Heart left ventricle (tissue), 16 donors: ENCODE measurements around the gene FLCN. TPM values are rescaled to one million over a fixed set of nuclear protein-coding genes. Genes with fewer than 3 reads are reported as not detected.

Experiments used
- ATAC-seq, 4 donors: fragments of 200-7000 bp; cut with Tn5 transposase; one replicate each; pipeline ENCODE4 v1.9.1; 2020 to 2022; ENCODE audit warnings: moderate library complexity in 4 of 4, mild to moderate bottlenecking in 3 of 4, moderate number of reproducible peaks in 1 of 4
- DNase-seq, 5 donors: peaks; one replicate each; pipeline ENCODE4 v3.0.0-alpha.2; 2020
- H3K27ac ChIP-seq, 12 donors: fragments of 200-600 bp; sonication (generic) in 4 of 12; one replicate each; pipeline versions ENCODE4 v1.5.0 to v1.8.0; 2016 to 2022; ENCODE audit warnings: mild to moderate bottlenecking in 2 of 12
- H3K27me3 ChIP-seq, 9 donors: fragments of 200-600 bp; sonication (generic) in 2 of 9; one replicate each; pipeline versions ENCODE4 v1.5.1 to v1.8.0; 2016 to 2022; ENCODE audit warnings: mild to moderate bottlenecking in 3 of 9
- H3K36me3 ChIP-seq, 9 donors: fragments of 200-600 bp; sonication (generic) in 2 of 9; one replicate each; pipeline versions ENCODE4 v1.5.0 to v1.8.0; 2018 to 2022; ENCODE audit warnings: mild to moderate bottlenecking in 2 of 9
- H3K4me1 ChIP-seq, 12 donors: fragments of 200-600 bp; sonication (generic) in 4 of 12; one replicate each; pipeline versions ENCODE4 v1.5.0 to v1.8.0; 2016 to 2022; ENCODE audit warnings: mild to moderate bottlenecking in 3 of 12
- H3K4me3 ChIP-seq, 12 donors: fragments of 200-600 bp; sonication (generic) in 4 of 12; one replicate each; pipeline versions ENCODE4 v1.5.0 to v1.8.0; 2017 to 2022; ENCODE audit warnings: mild to moderate bottlenecking in 9 of 12, moderate library complexity in 4 of 12
- H3K9me3 ChIP-seq, 12 donors: fragments of 200-600 bp; sonication (generic) in 4 of 12; one replicate each; pipeline versions ENCODE4 v1.5.0 to v1.8.0; 2016 to 2022; ENCODE audit warnings: mild to moderate bottlenecking in 1 of 12
- POLR2A ChIP-seq, 2 donors: fragments of 450-650 bp; IDR thresholded peaks; one replicate each; pipeline ENCODE4 v1.6.1; 2017; ENCODE audit warnings: antibody characterized with exemption in 2 of 2, mild to moderate bottlenecking in 2 of 2, moderate library complexity in 2 of 2
- WGBS, 4 donors: extraction: QIAGEN DNeasy Blood & Tissue Kit in 2 of 4; methylation state at CpG; one replicate each; pipeline versions ENCODE4 v1.1.5 to v1.1.7; 2013 to 2018; 5-methylcytosine and 5-hydroxymethylcytosine counted together
- intact Hi-C, 10 donors: fragments of 100-400 bp; cut with DNase I; formaldehyde crosslinking; loops; one replicate each; pipeline versions ENCODE4 v1.11.1 to v1.14.2; 2022
- polyA plus RNA-seq, 2 donors: library from polyadenylated mRNA; stranded (reverse); fragments of 200-250 nt; gene quantifications; one replicate each; pipeline ENCODE4 v1.2.3, GENCODE V29; 2013
- total RNA-seq, 9 donors: library from RNA; depleted of rRNA in 2 of 9; stranded (reverse); fragments of >200 nt in 2 of 9; fragmentation: NEBNext Ultra II Directional in 3 of 9; extraction: Animal tissue kit (Norgen Biotek cat#: 25700) in 3 of 9; gene quantifications; one replicate each; pipeline versions ENCODE4 v1.1.0 to v1.2.4, GENCODE V29; 2016 to 2023
- TF ChIP-seq, protein P1 (sequence below), 12 donors: fragments of 200-600 bp; sonication (generic) in 4 of 12; IDR thresholded peaks; one replicate each; pipeline versions ENCODE4 v1.5.0 to v1.8.0; 2018 to 2022; ENCODE audit warnings: antibody characterized with exemption in 12 of 12, mild to moderate bottlenecking in 5 of 12
- donor health status: ischemic (EF 13 %, LVEDD 7.1; RV severe dilation, severe dysfunction).
- donor health status: healthy with polysubstance abuse.
- donor health status: DM: no; HTN: yes; CAD: no.
- donor health status: DM: no; HTN: no; CAD: no.
- donor health status: ischemic (EF 25% LVEDD 6.9; RV normal size, moderate dysfunction).
- donor health status: ischemic (EF 25% LVEDD 5.7; RV mildly dilated, moderate dysfunction).
- donor health status: healthy.
- donor health status: DM: yes; HTN: yes; CAD: no.
- donor health status: ischemic (EF 35%, LVEDD 5.7; RV mildly dilated, moderate dysfunction).
- donor health status: nonischemic (EF 11% LVEDD 7.7; RV severe dilation, severe dysfunction).
- donor health status: DM: yes; HTN: yes; CAD: no.
- donor health status: PGD.
- donor health status: ischemic (EF 29% LVEDD 5.4; RV normal size, mild dysfunction).
- donor health status: nonischemic (EF 23%, LVEDD 6.1; RV moderate dilation, normal function).

The FLCN gene
- total and polyA plus RNA-seq, 11 donors: 21.1 to 120 (median 32.6) TPM

DNA sequence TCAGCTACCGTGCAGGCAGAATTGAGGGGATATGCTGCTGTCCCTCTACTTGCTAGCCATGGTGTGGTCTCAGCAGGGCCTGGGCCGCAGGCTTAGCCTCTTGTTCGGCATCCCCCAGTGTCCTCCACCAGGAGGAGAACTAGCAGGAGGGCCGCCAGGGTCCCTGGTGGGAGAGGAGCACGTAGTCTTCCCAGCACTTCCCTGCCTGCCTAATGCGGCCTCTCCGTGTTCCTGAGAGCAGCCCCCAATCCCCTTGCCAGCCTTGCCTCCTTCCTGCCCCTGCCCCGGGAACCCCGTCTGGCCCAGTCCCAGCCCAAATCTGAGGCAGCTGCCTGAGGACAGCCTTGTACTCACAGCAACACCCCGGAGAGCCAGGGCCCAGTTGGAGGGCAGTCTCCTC lies 69.0 kb downstream of the FLCN start:
- WGBS, 4 donors: 83 to 95% (median 91%) methylated on average over 8 to 10 of the region's 10 CpGs
- Histone ChIP-seq H3K27me3 (no peaks in the 10 kb centered on the region), H3K27ac (no peak overlapping the region), H3K4me3 (no peak overlapping the region), H3K36me3 (peaks cover 5 to 98% (median 84%) of the 10 kb centered on the region in 9 donors), H3K9me3 (no peaks in the 10 kb centered on the region), H3K4me1 (peaks cover 0 to 25% (median 18%) of the 10 kb centered on the region in 12 donors)
- peak in 1 of 5 donors; percentile 42 for DNase-seq
- ATAC-seq: no peak
- intact Hi-C loops: no loop called here
- TF ChIP-seq, protein P1, sequence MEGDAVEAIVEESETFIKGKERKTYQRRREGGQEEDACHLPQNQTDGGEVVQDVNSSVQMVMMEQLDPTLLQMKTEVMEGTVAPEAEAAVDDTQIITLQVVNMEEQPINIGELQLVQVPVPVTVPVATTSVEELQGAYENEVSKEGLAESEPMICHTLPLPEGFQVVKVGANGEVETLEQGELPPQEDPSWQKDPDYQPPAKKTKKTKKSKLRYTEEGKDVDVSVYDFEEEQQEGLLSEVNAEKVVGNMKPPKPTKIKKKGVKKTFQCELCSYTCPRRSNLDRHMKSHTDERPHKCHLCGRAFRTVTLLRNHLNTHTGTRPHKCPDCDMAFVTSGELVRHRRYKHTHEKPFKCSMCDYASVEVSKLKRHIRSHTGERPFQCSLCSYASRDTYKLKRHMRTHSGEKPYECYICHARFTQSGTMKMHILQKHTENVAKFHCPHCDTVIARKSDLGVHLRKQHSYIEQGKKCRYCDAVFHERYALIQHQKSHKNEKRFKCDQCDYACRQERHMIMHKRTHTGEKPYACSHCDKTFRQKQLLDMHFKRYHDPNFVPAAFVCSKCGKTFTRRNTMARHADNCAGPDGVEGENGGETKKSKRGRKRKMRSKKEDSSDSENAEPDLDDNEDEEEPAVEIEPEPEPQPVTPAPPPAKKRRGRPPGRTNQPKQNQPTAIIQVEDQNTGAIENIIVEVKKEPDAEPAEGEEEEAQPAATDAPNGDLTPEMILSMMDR (IDR thresholded peaks at IDR 0.05): no peak
- TF ChIP-seq POLR2A (IDR thresholded peaks at IDR 0.05): no peak

DNA sequence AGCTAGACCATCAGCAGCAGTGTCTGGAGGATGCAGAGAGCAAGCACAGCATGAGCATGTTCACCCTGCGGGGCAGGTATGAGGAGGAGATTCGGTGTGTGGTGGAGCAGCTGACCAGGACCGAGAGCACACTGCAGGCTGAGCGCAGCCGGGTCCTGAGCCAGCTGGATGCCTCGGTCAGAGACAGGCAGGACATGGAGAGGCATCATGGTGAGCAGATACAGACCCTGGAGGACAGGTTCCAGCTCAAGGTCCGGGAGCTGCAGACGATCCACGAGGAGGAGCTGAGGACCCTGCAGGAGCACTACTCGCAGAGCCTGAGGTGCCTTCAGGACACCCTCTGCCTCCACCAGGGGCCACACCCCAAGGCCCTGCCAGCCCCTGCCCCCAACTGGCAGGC lies 69.6 kb downstream of the FLCN start:
- Histone ChIP-seq H3K27me3 (no peaks in the 10 kb centered on the region), H3K9me3 (no peaks in the 10 kb centered on the region), H3K27ac (no peak overlapping the region), H3K4me3 (no peak overlapping the region), H3K4me1 (peaks cover 0 to 21% (median 17%) of the 10 kb centered on the region in 12 donors), H3K36me3 (peaks cover 5 to 98% (median 84%) of the 10 kb centered on the region in 9 donors)
- TF ChIP-seq, protein P1 (IDR thresholded peaks at IDR 0.05): no peak
- TF ChIP-seq POLR2A (IDR thresholded peaks at IDR 0.05): no peak
- ATAC-seq (no peak), DNase-seq (peak in 1 of 5 donors; percentile 51)
- intact Hi-C loops: no loop called here
- 87 to 93% (median 92%) methylated on average over 9 to 10 of the region's 10 CpGs for WGBS, 4 donors

DNA sequence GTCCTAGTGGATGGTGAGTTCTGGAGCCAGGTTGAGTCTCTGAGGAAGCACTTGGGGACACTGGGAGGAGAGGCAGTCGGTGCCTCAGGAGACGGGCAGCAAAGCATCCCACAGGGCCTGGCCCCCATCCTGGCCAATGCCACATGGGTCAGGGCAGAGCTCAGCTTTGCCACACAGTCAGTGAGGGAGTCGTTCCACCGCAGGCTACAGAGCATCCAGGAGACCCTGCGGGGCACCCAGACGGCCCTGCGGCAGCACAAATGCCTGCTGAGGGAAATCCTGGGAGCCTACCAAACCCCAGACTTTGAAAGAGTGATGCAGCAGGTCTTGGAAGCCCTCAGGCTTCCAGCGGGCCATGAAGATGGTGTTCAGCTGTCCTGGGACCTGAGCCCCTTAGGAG lies 70.5 kb downstream of the FLCN start:
- ATAC-seq (no peak), DNase-seq (peak in 1 of 5 donors; percentile 14)
- WGBS, 4 donors: 93 to 97% (median 95%) methylated on average over 5 to 8 of the region's 8 CpGs
- intact Hi-C loops: no loop called here
- Histone ChIP-seq H3K27ac (no peak overlapping the region), H3K27me3 (no peaks in the 10 kb centered on the region), H3K4me3 (no peak overlapping the region), H3K4me1 (peaks cover 0 to 22% (median 11%) of the 10 kb centered on the region in 12 donors), H3K9me3 (no peaks in the 10 kb centered on the region), H3K36me3 (peaks cover 2 to 98% (median 84%) of the 10 kb centered on the region in 9 donors)
- TF ChIP-seq, protein P1 (IDR thresholded peaks at IDR 0.05): no peak
- no peak for TF ChIP-seq POLR2A (IDR thresholded peaks at IDR 0.05)

DNA sequence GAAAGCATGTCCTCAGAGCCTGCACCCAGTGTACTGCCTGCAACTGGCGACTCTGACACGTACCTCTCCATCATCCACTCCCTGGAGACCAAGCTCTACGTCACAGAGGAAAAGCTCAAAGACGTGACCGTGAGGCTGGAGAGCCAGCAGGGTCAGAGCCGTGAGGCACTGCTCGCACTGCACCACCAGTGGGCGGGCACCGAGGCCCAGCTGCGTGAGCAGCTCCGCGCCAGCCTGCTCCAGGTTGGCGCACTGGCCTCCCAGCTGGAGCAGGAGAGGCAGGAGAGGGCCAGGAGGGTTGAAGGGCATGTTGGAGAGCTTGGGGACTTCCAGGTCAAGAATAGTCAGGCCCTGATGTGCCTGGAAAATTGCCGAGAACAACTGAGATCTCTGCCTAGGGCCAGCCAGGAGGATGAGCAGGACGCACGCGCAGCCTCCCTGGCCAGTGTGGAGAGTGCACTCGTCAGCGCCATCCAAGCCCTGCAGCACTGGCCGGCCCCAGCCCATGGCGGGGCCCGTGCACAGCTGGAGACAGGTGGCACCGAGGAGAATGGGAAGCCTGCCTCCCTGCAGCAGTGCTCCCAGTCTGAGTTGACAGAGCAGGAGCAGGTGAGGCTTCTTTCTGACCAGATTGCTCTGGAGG lies 71.2 kb downstream of the FLCN start:
- Histone ChIP-seq H3K27ac (no peak overlapping the region), H3K9me3 (no peaks in the 10 kb centered on the region), H3K4me3 (no peak overlapping the region), H3K36me3 (peaks cover 2 to 98% (median 84%) of the 10 kb centered on the region in 9 donors), H3K27me3 (no peaks in the 10 kb centered on the region), H3K4me1 (peaks cover 0 to 22% (median 4%) of the 10 kb centered on the region in 12 donors)
- TF ChIP-seq, protein P1 (IDR thresholded peaks at IDR 0.05): no peak
- TF ChIP-seq POLR2A (IDR thresholded peaks at IDR 0.05): no peak
- DNase-seq (peak in 1 of 5 donors; percentile 33), ATAC-seq (no peak)
- 86 to 92% (median 91%) methylated on average over 18 to 23 of the region's 23 CpGs for WGBS, 4 donors
- intact Hi-C loops: no loop called here
